Mesodermal cell (in vitro differentiated cells): ENCODE measurements around the gene GRHL3.
"Not testable (repeated sequence)": the region's sequence is repeated elsewhere in the genome, so short reads cannot be mapped to it uniquely, and the experiment has no call there.

Experiments
- H3K27ac ChIP-seq: 2 replicates; pipeline ENCODE4 v1.7.0; 2013; ENCODE audit warnings: mild to moderate bottlenecking, low read depth, low read length, moderate library complexity; ENCODE audit not compliant: severe bottlenecking
- H3K36me3 ChIP-seq: 2 replicates; pipeline ENCODE4 v1.7.1; 2013; ENCODE audit warnings: mild to moderate bottlenecking, low read length, moderate library complexity; ENCODE audit not compliant: control insufficient read depth, insufficient read depth
- H3K4me1 ChIP-seq: one replicate; pipeline ENCODE4 v1.7.1; 2013; ENCODE audit warnings: mild to moderate bottlenecking, low read length; ENCODE audit not compliant: insufficient read depth, control insufficient read depth, poor library complexity, severe bottlenecking
- H3K4me3 ChIP-seq: 2 replicates; pipeline ENCODE4 v1.7.0; 2013; ENCODE audit warnings: low read length, control low read depth, mild to moderate bottlenecking; ENCODE audit not compliant: insufficient read depth, poor library complexity, severe bottlenecking; ENCODE audit errors: extremely low read depth
- H3K9me3 ChIP-seq: 2 replicates; pipeline ENCODE4 v1.7.1; 2013; ENCODE audit warnings: mild to moderate bottlenecking, low read length, moderate library complexity; ENCODE audit not compliant: control insufficient read depth
- WGBS, 2 experiments: methylation state at CpG; one replicate each; pipeline ENCODE4 v1.1.5; 2013; ENCODE audit warnings: missing lambda C conversion rate in 2 of 2; ENCODE audit not compliant: insufficient coverage in 2 of 2; 5-methylcytosine and 5-hydroxymethylcytosine counted together

Gene GRHL3

DNA sequence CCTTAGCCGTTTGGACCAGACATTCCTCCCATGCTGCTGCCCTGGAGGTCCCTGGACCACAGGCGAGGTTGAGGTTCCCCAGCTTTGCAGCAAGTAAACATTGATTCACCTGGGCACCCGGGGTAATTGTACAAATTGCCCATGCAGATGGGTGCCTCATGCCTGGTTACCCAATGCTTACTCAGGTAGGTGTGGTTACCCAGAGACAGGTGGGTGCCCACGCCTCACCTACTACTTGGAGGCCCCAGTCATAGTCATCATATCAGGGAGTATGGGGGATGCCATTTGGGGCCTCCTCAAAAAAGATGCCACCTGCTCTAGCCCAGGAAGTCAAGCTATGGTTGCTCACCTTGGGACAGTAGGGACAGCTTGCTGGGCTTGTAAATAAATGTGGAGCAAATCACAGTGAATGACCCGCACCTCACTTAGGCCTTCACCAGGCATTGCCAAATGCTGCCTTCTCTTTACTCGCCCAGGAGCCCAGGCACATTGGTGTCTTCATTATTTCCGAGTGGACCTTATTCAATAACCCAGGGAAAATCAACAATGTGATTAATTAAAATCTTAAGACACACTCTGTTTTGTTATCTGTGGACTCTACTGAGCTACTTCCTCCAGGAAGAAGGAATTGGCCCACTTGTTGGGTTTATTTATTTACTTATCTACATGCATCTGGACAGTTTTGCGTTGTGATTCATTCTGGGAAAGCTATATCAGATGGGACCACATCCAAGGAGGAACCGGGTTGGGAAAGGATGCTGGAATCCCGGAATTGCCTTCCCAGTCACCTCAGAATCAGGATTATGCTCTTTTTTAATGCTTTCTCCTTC lies 35.6 kb upstream of the GRHL3 start:
- no peaks in the 10 kb centered on the region for H3K36me3 ChIP-seq
- H3K4me3 ChIP-seq: no peak overlapping the region
- WGBS, 2 experiments: 87 to 92% methylated on average over 6 to 8 of the region's 10 CpGs
- no peaks in the 10 kb centered on the region for H3K4me1 ChIP-seq
- H3K9me3 ChIP-seq: no peaks in the 10 kb centered on the region
- no peak overlapping the region for H3K27ac ChIP-seq

DNA sequence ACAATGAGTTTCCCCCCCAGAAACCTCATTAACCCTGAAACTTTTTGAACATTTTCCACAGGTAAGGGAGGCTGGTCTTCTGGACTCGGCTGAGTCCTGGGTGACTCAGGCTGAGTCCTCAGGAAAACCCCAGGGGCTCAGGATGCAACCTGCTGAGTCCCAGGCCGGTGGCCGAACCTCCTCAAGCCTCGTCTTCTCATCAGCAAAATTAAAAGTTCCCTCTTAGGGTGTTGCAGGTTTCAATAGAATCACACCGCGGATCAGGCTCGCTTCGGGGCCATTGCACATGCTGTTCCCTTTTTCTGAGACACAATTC lies 35.0 kb upstream of the GRHL3 start:
- Histone ChIP-seq H3K36me3 (no peaks in the 10 kb centered on the region), H3K9me3 (no peaks in the 10 kb centered on the region), H3K4me3 (no peak overlapping the region), H3K4me1 (no peaks in the 10 kb centered on the region), H3K27ac (no peak overlapping the region)
- 82 to 87% methylated on average over 8 of the region's 8 CpGs for WGBS, 2 experiments

DNA sequence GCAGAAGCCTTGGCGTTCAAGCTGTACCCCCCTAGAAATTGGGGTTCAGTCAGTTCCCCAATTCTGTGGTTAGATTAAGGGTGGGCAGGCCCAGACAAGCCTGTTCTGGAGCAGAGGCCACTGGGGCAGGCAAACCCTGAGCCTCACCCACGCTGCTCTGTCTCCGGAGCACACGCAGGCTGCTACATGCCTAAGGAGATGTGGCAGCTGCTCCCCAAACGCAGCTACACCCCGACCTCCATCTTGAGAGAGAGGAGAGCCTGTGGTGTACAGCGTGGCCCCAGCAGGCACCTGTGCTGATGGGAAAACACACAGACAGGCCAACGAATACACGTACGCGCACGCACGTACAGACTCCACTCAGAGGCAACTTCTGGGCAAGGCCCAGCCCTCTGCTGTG lies 33.9 kb upstream of the GRHL3 start:
- Histone ChIP-seq H3K9me3 (no peaks in the 10 kb centered on the region), H3K4me1 (no peaks in the 10 kb centered on the region), H3K27ac (no peak overlapping the region), H3K4me3 (no peak overlapping the region), H3K36me3 (no peaks in the 10 kb centered on the region)
- WGBS, 2 experiments: 95 to 96% methylated on average over 13 of the region's 13 CpGs

DNA sequence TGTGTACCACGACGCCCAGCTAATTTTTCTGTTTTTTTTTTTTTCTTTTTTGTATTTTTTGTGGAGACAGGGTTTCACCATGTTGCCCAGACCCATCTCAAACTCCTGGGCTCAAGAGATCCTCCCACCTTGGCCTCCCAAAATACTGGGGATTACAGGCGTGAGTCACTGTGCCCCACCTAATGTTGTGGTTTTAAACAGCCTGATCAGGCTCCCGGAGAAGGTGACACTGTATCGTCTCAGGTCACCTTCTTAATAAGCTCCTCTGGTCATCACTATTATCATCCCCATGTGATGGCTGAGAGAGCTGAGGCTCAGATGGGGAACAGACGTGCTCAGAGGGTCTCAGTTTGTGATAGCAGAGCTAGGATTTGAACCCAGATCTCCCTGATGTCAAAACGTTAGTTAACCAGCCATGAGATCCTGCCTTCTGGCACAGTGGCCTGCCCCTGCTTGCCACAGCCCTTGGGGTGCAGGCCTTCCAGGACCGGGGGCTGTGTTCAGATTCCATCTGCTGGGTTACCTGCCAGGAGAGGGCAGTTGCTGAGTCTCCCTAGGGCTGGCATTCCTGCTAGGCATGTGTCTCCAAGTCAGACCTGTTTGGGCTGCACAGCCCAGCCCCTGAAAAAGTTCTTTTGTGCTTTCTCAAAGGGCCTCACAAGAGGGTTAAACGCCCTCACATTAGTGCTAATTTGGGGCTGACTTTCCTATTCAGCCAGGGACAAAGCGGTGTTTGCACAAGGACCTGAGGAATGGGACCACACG lies 32.7 kb upstream of the GRHL3 start:
- H3K27ac ChIP-seq: no peak overlapping the region
- no peaks in the 10 kb centered on the region for H3K9me3 ChIP-seq
- no peak overlapping the region for H3K4me3 ChIP-seq
- WGBS, 2 experiments: 63 to 76% methylated on average over 7 of the region's 11 CpGs
- H3K4me1 ChIP-seq: no peaks in the 10 kb centered on the region
- no peaks in the 10 kb centered on the region for H3K36me3 ChIP-seq

DNA sequence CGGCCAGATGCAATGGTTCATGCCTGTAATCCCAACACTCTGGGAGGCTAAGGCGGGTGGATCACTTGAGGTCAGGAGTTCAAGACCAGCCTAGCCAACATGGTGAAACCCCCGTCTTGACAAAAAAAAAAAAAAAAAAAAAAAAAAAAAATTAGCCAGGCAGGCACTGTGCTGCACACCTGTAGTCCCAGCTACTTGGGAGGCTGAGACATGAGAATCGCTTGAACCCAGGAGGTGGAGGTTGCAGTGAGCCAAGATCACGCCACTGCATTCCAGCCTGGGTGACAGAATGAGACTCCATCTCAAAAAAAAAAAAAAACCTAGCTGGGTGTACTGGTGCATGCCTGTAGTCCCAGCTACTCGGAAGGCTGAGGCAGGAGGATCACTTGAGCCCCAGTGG lies 31.4 kb upstream of the GRHL3 start:
- not testable (repeated sequence) for H3K4me3 ChIP-seq, H3K4me1 ChIP-seq, H3K9me3 ChIP-seq, H3K36me3 ChIP-seq, H3K27ac ChIP-seq
- WGBS, 2 experiments: 90 to 100% methylated on average over 1 to 2 of the region's 6 CpGs

DNA sequence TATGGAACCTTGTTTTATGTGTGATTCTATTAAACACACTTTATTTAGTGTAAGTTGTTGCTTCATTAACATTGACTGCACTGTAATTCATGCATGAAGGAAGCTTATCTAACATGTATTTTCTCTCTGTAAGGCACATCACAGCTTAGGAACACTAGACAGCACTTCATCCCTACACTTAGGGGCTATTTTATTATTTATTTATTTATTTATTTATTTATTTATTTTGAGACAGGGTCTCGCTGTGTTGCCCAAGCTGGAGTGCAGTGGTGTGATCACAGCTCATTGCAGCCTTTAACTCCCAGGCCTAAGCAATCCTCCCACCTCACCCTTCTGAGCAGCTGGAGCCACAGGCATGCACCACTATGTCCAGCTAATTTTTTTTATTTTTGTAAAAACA lies 30.7 kb upstream of the GRHL3 start:
- Histone ChIP-seq H3K9me3 (no peaks in the 10 kb centered on the region), H3K4me1 (no peaks in the 10 kb centered on the region), H3K36me3 (no peaks in the 10 kb centered on the region), H3K4me3 (no peak overlapping the region), H3K27ac (no peak overlapping the region)
- no CpG with 5 or more reads among the region's 1 CpG for WGBS, 2 experiments

DNA sequence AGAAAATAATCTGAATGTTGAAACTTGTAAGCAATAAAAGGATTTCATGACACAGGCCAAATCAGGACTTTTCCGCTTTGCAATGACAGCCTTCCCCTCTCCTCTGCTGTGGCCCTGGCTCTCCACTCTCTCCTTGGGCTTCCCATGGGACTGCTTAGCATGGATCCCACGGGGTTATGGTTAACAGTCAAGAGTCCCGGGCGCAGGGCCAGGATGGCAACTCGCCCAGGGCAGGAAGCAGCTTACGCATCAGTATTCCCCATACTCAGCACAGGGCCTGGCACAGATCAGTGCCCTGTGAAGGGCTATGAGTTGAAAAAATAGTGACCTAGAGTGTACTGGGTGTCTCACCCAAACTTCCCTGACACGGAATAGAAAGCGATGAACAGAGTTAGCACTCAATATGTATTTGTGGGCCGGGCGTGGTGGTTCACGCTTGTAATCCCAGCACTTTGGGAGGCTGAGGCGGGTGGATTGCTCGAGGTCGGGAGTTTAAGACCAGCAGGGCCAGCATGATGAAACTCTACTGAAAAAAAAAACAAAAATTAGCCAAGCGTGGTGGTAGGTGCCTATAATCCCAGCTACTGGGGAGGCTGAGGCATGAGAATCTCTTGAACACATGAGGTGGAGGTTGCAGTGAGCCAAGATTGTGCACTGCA lies 29.1 kb upstream of the GRHL3 start:
- WGBS, 2 experiments: 93 to 94% methylated on average over 11 to 15 of the region's 15 CpGs
- no peak overlapping the region for H3K27ac ChIP-seq
- no peaks in the 10 kb centered on the region for H3K36me3 ChIP-seq
- H3K4me1 ChIP-seq: peaks cover 9% of the 10 kb centered on the region
- H3K4me3 ChIP-seq: no peak overlapping the region
- H3K9me3 ChIP-seq: no peaks in the 10 kb centered on the region

DNA sequence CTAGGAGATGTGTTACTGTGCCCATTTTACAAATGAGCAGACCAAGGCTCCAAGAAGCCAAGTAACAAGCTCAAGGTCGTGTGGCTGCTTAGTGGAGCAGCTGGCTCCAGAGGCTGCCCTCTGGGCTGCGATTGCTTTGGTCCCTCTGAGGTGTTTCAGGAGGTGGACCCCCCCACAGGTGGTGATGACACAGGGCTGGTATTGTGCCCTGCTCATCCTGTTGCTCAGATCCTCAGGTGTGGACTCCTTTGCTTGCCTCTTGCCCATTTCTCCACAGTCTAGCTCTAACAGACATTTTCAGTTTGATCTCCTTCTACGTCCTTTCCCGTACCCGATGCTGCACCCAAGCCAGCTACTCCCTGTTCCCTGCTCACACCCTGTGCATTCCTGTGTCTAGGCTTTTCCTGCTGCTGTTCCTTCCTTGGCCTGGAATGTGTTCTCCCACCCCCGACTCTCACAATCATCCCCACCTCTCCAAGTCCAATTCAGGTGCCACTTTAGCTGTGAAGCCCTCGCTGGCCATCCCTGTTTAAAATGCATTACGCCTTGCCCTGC lies 28.1 kb upstream of the GRHL3 start:
- Histone ChIP-seq H3K9me3 (no peaks in the 10 kb centered on the region), H3K4me3 (no peak overlapping the region), H3K27ac (no peak overlapping the region), H3K4me1 (peaks cover 11% of the 10 kb centered on the region), H3K36me3 (no peaks in the 10 kb centered on the region)
- WGBS, 2 experiments: 81 to 84% methylated on average over 8 of the region's 8 CpGs

DNA sequence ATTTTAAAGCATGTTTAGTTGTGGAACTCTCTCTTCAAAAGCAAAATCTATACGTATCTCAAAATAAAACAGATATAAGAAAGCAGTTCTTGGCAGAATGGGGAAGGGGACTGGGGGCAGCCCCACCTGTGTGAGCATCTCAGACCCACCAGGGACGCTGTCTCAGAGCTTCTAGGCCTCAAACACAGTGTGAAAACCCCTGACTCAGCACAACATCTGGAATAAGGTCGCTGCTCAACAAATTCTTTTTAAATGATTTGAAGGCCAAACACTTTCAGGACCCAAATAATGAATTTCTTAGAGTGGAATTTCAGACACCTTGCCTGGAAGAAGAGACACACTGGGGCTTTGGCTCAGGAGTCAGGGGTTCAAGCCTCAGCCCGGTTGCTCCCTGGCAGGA lies 27.1 kb upstream of the GRHL3 start:
- peaks cover 11% of the 10 kb centered on the region for H3K4me1 ChIP-seq
- no peak overlapping the region for H3K27ac ChIP-seq
- H3K9me3 ChIP-seq: no peaks in the 10 kb centered on the region
- no peak overlapping the region for H3K4me3 ChIP-seq
- no peaks in the 10 kb centered on the region for H3K36me3 ChIP-seq
- WGBS, 2 experiments: 91 to 100% methylated on average over 1 to 4 of the region's 4 CpGs

DNA sequence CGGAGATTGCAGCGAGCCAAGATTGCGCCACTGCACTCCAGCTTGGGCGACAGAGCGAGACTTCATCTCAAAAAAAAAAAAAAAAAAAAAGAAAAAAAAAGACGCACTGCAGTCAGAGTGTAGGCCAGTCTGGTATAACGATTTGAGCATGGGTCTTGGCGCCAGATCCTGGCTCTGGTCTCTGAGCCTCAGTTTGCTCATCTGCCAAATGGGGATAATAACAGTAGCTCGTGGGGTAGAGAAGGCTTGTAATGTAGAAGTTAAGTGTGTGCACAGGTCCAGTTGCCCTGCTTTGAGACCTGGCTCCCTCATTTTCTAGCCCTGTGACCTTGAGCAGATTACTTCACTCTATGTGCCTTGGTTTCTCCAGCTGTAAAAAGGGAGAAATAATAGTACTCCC lies 26.3 kb upstream of the GRHL3 start:
- H3K27ac ChIP-seq: no peak overlapping the region
- no peak overlapping the region for H3K4me3 ChIP-seq
- no peaks in the 10 kb centered on the region for H3K9me3 ChIP-seq
- WGBS, 2 experiments: 90 to 99% methylated on average over 3 to 8 of the region's 9 CpGs
- peaks cover 11% of the 10 kb centered on the region for H3K4me1 ChIP-seq
- H3K36me3 ChIP-seq: no peaks in the 10 kb centered on the region
